GM19043 (cell line): ENCODE results near the gene DIRAS1.

Experiments used
- ATAC-seq: cut with Tn5 transposase; IDR thresholded peaks from one replicate; pipeline ENCODE4 v1.9.1; 2021; ENCODE audit warnings: low read depth; ENCODE audit not compliant: unreplicated experiment

Gene DIRAS1

DNA sequence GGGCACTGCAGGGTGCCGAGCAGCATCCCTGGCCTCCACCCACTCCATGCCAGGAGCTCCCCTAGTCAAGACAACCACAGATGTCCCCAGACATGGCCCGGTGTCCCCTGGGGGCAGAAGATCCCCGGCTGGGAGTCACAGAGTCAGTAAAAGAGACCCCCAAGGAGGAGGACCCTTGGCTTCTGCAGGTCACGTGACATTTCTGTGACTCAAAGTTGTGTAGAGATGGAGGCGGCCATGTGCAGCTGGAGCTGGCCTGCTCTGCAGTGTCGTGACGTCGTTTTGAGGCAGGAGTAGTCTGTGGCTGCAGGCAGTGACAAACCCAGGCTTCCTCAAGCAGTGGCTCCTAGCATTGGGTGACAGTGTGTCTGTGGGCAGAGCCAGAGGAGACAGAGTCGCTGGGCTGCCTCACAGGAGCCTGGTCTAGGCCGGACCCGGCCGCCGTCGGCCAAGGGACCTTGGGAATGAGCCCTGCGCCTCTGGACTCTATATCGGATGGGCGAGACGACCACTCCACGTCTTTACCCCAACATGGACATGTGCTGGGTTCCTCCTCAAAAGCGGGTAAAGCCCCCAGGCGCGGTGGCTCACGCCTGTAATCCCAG is 7.7 kb upstream of the DIRAS1 start:
- ATAC-seq: no peak

DNA sequence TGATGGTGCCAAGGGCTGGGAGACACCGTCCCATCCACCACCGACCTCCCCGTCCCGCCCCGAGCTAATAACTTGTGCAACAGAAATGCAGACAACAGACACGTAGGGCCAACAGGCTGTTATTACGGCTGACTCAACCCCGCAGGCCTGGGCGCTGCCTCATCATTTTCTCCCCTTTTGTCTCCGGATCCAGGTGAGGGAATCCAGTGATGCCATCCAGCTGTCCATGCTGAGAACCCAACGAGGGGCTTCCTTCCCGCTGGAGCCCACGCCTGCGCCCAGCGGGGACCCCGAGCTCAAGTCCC is 6.4 kb upstream of the DIRAS1 start:
- no peak for ATAC-seq

DNA sequence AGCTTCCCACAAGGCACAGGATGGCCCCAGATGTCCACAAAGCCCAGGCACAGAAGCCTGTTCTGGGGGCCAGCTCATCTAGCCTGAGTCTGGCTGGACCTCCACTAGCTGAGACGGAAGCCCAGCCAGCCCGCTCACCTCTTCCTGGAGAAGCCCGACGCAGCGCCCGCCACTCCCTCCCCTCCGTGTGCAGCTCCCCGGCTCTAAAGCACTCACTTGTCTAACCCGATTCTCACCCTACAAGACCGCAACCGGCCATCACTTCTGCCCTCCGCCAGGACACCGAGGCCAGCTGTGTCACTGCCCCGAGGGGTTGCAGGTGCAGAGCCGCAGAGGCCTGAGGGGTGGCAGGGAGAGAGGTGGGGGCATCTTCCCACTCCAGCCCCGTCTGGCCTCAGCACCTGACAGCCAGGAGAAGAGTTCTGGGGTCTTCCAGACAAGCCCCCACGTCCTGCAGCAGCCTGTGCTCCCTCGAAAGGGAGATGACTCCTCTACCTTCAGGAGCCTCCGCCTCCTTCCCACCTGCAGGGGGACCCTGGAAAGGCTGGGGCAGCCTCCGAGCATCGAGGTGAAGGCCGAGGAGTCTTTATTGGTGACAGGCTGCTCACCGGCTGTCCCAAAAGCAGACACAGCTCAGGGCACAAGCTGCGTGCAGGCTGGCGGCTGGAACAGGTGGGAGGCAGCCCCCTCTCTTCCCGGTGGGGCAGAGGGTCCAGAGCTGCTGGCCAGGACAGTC is 5.9 kb upstream of the DIRAS1 start:
- no peak for ATAC-seq

DNA sequence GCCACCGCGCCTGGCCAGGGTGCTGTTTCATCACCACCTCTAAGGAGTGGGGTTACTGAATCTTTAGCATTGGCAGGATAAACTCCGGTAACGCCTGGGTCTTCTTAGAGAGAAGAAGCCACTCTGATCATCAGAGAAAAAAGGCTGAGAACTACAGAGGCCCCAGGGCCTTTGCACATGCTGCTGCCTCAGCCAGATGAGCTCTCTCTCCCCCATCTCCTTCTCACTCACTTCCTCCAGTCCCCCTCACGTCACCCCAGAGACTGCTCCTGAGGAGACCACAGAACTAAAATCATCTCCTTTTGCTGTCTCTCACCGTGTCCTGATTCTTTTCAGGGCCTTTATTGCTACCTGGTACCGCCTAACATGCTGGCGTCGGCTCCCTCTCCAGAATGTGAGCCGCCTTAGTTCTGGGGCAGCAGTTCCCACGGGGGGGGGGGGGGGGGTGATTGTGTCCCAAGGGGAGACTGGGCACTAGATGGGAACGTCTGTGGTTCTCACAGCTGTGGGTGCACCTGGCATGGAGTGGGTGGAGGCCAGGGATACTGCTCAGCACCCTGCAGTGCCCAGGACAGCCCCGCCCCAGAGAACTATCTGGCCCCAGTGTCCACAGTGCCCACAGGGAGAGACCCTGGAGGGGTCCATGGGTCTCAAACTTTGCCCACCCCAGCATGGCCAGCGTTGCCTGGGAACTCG is 5.1 kb upstream of the DIRAS1 start:
- ATAC-seq: no peak

DNA sequence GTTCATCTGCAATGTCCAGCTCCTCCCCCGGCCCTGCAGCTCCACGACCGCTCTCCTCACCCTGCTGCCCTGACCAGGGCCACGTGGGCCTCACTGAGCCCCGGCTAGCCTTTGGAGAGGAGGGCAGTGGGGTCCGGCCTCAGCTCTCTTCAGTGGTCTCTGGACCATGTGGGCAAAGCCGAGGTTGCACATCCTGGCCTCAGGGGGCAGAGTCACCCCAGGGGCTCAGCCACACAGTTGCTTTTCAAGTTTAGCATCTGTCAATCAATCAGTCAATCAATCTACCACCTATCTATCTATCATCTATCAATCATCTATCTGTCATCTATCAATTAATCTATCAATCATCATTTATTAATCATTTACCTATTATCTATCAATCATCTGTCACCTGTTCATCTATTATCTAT is 3.0 kb upstream of the DIRAS1 start:
- no peak for ATAC-seq

DNA sequence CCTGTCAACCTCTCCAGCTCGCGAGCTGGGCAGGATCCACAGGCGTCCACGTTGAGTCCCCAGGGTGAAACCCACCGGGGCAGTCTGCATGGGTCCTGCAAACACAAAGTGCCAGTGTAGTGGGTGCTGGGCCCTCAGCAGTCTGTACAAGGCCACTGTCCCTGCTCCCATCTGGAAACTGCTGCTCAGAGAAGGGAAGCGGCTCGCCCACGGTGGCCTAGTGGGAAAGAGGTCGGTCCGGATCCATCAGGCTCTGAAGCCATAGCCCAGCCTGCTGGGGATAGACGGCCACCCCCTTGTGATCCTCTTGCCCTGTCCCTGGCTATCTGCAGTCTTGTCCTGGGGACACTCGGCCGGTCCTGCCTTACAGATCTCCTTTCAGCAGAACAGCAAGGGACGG is 2.6 kb upstream of the DIRAS1 start:
- ATAC-seq: no peak

DNA sequence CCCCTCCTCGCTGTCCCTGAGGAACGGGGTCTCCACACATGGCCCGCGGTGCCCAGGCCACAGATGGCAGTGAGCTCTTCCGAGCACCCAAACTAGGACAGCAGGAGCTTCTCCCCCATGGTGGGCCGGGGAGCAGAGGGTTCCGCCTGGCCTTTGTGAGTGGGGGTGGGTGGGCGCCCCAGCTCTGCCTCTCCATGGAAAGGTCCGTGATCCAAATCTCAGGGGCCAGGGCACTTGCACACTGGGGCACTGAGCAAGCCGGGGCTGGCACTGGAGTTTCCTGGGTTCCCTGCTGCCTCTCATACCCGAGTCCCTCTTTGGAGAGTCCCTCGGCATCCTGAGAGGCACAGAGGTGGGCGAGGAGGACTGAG is 2.2 kb upstream of the DIRAS1 start:
- ATAC-seq: no peak

DNA sequence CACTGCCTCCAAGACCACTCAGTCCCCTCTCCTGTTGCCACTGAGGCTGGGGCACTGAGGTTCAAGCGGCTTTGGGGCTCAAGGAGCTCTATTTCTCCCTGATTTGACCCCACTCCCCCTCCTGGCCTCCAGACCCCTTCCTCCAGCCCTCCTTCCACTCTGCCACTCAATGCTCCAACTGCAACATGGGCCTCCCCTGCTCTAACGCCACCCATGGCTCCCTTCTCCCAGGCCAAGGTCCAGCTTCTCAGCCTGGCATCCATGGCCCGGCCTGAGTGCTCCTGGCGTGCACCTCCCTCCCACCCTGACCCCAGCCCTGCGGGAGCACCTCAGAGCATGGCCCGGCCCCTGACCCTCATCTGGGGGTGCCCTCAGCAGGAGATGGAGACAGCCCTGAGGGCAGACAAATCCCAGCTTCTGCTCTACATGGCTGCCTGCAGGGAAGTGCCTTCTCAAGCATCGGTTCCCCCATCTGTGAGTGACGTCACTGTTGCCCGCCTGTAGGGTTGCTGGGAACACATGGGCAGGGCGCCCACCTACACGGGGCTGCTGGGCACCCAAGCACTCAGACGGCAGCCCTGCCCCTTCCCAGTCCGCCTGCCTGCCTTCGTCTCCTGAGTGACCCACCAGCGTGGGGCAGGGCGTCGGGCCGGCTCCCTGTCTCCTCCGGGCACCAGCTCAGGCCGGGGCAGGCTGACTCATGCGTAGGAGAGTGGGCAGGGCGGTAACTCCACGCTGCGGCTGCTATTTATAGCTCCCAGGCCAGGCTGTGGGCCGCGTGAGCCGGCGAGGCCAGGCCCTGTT is 1.6 kb upstream of the DIRAS1 start:
- ATAC-seq: no peak

DNA sequence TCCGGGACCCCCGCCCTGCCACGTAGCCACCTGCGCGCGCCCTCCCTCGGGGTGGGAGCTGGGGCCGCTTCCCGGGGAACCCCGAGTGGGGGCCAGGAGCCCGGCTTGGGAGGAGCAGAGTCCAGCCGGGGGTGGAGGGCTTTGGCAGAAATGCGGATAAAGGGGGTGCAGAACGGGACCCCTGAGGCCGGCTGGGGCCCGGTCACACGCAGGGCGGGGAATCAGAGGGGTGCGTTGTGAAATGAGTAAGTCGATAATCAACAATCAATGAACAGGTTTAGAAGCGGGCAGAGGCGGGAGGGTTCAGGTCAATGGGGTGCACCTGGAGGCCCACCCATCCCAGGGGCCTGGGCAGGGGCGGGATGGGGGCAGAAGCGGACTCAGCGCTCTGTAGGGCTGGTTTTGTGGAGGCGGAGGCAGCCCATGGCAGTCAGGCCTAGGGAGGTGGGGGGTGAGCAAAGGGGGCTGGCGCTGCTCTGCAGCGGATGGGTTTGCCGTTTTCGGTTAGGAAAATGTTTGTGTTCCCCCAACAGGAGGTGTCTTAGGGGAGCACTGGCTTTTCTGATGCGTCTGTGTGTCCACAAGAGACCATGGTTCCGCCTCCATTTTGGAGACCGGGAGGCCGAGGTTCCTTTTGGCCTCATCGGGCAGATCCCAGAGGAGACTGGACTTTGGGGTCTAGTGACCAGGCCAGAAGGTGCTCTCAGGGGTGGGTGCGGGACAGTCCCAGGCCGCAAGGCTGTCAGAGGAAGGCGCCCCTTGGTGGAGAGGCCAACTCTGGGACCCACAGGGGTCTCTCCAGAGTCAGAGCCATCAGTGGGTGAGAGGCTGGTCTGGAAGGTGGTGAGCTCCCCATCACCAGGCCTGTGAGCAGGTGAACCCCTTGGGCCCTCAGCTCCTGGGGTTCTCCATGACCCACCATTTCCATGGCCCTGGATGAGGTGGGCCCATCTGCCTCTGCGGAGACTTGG is 683 bp upstream of the DIRAS1 start:
- no peak for ATAC-seq

DNA sequence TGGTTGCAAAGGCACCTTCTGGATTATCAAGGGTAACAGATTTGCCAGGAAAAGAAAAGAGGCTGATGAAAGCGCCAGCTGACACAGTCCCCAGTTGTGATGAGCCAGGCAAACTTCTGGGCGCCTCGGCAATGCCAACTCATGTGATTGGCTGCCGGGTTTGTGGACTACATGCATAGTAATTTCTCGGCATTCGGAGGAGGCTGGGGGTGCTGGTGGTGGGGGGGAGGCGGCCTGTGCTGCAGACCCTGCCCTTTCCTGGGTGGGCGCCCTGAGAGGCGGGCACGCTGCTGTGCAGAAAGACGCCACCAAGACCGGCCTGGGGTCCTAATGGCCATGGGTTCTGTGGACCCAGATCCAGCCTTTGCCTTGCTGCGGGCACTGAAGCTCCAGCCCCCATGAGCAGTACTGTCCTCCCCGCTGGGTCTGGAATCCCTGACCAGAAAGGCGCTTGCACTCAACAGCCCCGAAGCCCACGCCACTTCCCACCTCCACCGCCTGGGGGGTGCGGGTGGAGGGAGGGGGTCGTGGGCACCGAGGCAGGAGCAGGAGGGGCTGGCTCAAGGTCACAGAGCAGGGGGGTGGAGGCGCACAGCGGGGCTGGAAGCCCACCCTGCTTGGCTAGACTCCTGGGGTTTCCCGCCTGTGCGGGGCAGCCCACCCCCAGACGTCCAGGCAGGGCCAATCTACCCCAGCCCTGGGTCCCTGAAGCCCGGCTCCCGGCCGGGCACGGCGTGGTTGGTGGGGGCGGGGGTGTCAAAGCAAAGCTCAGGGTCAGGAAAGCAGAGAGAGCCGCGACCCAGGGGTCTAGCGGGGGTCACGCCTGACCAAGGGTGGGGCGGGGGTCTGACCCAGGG is 1.0 kb downstream of the DIRAS1 start:
- no peak for ATAC-seq

DNA sequence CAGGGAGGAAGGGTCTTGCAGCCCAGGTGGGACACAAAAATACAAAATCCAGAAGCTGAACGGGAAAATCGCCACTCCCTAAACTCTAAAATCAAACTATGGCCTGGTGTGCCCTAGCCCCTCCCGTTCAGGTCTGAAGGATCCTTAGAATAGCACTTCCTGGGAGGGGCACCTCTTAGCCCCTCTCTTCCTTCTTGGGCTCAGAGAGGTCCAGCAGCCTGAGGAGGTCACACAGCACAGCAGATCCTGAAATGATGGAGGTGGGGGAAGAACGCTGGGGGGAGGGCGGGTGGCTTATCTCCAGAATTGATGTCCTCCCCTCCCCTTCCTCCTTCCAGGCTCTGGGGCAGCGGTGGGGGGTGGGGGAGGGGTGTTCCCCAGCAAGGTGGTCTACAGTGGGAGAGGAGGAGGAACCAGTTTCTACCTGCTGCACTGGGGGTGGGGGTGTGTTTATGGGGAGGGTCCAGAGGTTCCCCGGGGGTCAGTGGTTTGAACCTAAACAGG is 1.9 kb downstream of the DIRAS1 start:
- ATAC-seq: no peak

DNA sequence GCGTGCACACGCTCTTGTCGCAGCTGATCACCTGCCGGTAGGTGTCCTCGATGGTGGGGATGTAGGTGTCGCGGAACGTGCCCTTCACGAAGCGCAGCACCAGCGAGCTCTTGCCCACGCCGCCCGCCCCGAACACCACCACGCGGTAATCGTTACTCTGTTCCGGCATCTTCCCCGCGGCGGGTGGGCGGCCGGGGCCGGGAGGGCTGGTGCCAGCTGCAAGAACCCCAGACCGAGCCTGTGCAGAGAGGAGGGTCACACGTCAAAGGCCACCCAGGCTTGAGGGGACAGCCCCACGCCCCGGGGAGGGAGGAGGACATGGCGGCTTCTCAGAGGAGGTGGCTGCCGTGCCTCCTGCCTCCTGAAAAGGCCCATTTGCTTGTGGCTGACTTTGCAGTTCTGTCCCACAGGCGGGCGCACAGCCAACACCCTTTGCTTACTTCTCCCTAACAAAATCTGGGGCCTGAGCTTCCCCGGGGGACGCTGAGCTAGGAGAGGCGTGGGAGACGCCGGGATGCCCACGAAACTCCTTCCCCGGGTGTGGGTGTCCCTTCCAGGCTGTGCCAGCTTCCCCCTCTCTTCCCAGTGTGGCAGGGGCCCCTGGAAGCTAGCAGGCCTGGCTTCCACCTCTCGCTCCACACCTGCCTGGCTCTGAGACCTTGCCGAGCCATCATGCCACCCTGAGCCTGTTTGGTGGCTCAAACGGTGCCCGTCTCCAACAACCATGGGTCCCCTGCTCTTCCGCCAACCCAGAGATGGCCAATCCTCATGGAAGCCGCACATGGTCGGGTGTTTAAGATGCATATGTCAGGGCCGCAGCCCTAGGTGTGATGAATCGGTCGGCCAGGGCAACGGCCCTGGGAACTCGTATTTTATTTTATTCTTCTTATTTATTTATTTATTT is 3.3 kb downstream of the DIRAS1 start:
- ATAC-seq: no peak

DNA sequence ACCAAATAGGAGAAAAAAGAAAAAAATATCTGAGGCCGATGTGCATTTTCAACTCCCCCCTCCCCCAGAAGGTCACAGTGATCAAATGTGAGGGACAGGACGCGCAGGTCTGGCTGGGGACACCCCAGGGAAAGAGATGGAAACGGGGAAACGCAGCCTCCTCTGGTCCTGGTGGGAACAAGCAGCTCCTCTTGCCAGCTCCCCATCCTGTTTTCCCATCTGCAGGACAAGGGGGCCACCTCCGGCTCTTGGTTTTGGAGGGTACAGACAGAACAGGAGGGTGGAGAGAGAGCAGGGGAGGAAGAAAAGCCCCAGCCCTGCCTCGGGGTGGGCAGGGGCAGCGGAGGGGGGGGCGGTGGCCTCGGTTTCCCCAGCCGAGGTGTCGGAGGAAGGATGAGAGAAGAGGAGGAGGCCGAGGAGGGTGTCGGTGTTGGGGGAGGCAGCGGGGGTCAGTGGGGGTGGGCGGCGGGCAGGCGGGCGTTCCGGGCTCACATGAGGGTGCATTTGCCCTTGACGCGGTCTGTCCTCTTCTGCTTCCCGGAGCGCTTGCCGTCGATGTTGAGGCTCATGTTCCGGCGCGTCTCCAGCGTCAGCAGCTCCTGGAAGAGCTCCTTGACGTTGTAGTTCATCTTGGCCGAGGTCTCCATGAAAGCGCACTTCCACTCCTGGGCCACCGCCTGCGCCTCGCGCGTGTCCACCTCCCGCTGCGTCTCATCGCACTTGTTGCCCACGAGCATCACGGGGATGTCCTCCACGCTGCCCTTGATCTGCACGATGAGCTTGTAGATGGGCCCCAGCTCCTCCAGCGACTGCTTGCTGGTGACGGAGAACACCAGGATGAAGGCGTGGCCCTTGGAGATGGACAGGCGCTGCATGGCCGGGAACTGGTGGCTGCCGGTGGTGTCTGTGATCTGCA is 4.2 kb downstream of the DIRAS1 start:
- no peak for ATAC-seq

DNA sequence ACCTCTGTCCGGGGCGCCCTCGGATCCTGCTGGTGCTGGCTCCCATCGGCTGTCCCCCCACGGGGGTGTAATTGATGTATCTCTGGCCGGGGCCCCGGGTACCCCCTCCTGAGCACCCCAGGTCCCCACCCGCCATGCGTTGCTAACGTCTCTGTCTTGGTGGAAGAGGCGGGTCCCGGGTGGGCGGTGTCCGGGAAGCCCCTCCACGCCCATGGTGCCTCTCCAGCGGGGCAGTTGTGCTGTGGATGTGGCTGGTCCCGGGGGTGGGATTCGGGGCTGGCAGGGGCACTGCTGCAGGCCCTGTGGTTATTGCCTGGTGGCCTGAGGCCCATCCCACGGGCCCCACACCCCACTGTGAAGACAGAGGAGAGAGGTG is 4.9 kb downstream of the DIRAS1 start:
- ATAC-seq: no peak

DNA sequence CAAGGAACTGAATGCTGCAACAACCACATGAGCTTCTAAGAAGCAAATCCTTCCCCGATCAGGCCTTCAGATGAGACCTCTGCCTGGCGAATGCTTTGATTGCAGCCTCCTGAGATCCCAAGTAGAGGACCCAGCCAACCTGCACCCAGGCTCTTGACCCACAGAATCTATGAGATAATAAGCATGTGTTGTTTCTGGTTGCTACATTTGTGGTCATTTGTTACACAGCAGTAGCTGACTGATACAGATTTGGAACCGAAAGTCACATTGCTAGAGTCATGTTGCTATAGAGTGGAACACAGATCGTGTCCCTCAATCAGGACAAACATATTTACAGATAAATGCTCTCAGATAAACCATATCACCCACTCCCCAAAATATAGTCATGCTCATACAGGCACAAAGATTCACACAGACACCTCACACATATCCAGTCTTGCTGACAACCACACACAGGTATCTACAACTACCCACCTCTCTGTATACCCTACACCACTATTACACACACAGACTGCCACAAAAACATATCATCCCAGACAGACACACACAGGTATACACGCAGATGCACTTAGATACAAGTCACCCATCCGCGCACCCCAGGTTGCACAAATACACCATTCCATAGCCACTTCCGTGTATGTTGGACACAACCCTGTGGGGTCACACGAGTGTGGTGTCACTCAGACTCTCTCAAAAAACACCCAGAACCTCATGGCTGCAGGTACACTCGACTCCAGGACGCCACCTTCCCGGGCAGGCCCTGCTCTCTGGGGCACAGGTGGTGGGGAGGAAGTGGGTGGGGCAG is 5.5 kb downstream of the DIRAS1 start:
- ATAC-seq: no peak

DNA sequence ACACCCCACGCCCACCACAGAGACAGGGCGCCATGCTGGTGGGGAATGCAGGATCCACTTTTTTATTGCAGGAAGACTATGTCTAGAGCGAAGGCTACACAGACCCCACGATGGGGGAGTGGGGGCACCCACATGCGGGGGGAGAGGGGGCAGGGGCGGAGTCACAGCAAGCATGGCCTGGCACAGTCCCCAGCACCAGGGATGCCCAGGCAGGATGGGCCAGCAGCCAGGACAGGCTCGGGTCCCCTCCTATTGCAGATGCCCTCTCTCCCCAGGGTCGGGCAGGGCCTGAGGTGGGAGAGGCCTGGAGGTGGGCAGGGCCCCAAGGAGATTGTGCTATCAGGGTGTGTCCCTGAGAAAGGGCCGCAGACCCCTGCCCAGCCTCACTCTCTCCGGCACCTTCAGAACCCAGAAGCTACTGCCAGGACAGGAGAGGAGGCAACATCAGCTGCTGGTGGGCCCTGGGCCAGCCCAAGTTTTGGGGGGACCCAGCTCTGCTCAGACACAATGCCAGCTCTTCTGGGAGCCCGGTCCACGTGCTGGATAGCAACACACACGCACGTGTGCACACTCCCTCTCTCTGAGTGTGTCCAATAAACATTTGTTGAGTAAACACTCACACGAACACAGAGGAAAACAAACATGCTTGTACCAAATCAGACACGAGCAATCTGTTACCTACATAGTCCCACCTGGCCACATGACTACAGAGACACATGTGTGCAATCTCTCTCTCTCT is 6.5 kb downstream of the DIRAS1 start:
- ATAC-seq: no peak
